Hematopoietic multipotent progenitor cell treated with erythropoietin and hydrocortisone succinate and interleukin-3 and kit ligand, for 15 days (in vitro differentiated cells): ENCODE results near the gene KMT5B.
A peak's percentile ranks its signal among the peaks of the same experiment; 100 is the strongest.

Experiments
- DNase-seq: peaks from one replicate; pipeline ENCODE4 v3.0.0-alpha.2; 2015; ENCODE audit warnings: low spot score

KMT5B gene

DNA sequence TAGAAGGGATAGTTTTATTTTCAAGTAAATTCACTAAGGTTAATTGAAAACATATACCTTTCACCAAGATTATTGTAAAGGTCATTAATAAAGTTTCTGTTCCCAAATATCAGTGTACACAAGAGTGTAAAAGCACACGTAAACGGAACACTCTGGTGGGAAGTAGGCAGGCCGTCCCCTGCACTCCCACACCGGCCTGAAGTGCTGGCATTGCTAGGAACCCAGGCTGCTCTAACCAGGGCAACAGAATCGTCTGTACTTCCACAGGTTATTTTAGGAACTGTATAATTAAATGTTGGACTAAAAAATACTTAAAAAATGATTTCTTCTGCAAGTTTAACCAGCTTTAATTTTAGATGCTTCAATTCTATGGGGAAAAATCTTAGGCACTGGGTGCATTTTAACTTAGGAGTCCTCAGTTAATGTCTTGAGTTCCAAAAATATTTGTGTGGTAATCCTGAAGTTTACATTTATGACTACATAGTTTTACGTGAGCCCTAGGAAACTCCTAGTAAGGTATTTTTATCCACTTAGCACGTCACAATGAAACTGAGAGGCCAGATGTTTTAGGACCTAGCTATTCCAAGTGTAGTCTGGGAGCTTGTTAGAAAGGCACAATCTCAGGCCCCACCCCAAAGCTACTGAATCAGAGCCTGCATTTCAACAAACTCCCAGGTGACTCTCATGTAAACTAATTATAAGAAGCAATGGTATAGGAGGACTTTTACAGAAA, 31.2 kb downstream of the KMT5B start:
- DNase-seq: no peak

- no peak for DNase-seq
Measured at GRCh38 chr11:68179847-68180246, 33.2 kb downstream of the KMT5B start.

DNA sequence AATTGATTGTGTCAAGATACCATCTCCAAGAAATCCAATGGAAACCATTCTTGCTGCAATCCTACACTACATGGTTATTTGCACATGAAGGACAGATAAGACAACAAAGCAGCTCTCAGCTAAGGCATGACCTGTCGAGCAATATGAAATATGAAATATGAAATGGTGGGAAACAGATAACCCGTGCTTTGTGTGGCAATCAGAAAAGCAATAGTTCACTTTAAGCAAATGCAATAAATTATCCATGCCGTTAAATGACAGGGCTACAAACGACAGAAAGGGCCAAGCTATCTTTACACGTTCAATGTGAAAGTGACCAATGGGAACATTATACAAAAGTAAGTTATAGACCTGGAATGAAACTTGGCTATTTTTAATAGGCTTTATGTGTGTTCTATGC, 35.2 kb downstream of the KMT5B start:
- no peak for DNase-seq

DNA sequence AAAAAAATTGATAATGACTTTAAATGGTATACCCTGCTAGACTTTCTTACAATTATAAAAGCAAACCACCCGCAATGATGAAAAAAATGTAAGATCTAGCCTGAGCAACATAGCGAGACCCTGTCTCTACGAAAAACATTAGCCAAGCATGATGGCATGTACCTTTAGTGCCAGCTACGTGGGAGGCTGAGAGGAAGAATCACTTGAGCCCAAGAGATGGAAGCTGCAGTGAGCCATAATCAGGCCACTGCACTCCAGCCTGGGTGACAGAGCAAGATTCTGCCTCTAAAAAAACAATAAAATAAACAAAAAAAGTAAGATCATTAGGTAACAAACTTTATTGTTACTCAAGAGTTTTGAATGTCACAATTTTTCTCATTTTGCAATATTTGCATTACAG, 39.2 kb downstream of the KMT5B start:
- no peak for DNase-seq

- no peak for DNase-seq
Measured at GRCh38 chr11:68169442-68169841, 43.7 kb downstream of the KMT5B start.

- no peak for DNase-seq
Measured at GRCh38 chr11:68168694-68169093, 44.4 kb downstream of the KMT5B start.

- DNase-seq: no peak
Measured at GRCh38 chr11:68167474-68167873, 45.6 kb downstream of the KMT5B start.

GRCh38 chr11:68166969-68167368, 46.1 kb downstream of the KMT5B start:
- DNase-seq: no peak

DNA sequence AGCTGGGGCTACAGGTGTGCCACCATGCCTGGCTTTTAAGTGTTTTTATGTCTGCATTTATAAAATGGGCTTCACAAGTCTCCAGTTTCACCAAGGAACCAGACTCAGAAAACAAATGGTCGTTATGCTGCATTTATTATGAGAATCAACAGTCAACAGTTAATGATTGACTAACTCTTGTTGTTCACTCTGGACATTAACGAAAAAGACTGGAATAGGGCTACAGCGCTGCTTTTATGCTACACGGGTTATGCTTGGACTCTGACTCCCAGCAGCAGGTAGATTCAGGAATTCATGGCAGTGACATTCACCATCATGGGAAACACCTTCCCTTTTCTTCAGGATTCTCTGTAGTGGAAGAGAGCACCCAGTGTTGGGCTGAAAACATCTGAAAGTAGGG, 47.5 kb downstream of the KMT5B start:
- no peak for DNase-seq

DNA sequence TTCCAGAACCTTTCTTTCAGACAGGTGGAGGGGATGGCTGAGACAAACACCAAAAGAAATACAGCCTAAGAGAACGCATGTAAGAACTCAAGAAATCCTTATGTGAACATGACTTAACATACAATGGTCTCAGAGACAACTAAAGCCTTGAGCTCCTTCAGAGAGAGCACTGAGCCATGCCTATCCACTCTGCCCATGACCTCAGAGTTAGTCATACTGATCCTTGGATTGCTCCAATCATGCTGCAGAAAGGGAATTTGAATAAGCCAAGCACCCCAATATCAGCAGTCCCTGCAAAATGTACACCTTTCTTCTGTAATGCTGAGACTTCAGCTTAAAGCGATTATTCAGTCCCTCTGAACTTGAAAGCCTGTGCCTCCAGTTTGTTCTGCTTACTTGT, 48.7 kb downstream of the KMT5B start:
- DNase-seq: no peak

DNA sequence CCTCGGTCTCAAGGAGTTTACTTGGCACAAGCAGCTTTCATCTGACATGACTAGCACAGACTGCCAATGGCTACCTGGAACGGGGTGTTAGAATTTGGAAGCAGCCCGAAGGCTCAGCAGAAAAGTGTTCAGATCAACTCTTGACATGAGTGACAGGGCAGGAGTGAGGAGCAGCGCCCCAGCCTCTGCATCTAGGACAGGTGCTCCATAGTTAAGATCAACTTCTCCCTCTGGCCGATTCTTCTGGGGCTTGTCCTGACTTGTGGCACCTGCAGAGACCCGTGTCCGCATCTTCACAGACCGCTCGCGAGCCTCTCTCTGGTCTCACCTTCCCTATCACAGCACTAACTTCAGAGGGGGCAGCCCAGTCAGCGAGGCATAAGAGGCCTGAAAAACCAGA, 49.4 kb downstream of the KMT5B start:
- DNase-seq: no peak

DNA sequence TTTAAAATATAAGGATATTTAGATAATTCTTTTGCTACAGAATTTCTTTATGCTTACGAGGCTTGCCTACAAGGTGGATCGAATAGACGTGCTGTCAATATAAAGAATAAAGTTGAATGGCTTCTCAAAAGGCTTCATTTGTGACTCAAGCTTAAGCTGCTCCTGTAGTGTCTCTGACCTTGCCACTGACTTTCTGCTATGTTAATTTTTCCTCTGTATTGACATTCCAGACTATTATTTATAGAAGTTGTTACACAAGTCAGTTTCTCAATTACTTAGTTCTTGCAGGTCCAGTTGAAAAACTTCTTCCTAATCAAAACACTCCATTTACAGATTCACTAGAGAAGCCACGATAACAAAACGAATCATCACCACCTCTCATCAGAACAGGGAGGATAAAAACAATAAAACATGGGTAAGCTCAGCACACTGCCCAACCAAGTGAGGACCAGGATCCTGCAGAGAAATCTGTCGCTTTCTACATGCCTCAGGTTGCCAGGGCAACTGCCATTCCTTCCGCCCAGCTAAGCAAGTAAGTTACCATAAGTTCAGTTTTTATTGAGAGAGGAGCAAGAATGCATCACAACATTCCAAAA, 52.9 kb downstream of the KMT5B start:
- DNase-seq: no peak

- DNase-seq: no peak
Measured at GRCh38 chr11:68159665-68160064, 53.4 kb downstream of the KMT5B start.

DNA sequence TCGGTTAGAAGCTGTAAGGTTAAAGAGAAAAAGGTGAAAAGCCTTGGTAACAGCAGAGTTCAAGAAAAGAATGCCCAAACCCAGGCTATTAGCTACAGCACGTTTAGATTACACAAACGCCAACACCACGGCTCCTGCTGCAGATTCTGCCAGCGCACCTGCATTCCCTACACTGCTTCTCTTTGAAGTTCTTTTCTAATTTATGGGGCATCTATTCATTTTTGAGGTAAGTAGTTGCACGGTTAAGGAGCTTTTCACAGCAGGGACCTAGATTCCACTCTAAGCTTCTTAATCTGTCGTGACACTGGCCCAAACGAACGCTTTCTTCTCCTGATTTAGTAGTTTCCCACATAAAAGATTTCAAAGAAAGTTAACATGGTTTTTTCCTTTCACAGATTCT, 53.9 kb downstream of the KMT5B start:
- DNase-seq: no peak

GRCh38 chr11:68158580-68158979, 54.5 kb downstream of the KMT5B start:
- no peak for DNase-seq

GRCh38 chr11:68153742-68154141, 59.4 kb downstream of the KMT5B start:
- no peak for DNase-seq

DNA sequence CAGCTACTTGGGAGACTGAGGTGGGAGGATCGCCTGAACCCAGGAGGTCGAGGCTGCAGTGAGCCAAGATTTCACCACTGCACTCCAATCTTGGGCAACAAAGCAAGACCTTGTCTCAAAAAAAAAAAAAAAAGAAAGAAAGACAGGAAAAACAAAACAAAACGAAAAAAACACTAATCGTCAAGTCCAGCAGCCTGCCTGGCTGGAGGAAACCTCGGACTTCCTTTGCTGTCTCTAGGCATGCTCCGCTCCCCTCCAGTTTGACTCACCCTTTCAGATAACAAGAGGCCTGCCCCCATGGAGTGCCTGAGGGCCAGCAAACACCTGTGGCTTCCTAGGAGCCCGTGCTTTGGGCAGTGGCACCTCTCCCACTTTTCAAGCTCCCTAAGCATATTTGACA, 63.1 kb downstream of the KMT5B start:
- no peak for DNase-seq

GRCh38 chr11:68149417-68149816, 63.7 kb downstream of the KMT5B start:
- no peak for DNase-seq

DNA sequence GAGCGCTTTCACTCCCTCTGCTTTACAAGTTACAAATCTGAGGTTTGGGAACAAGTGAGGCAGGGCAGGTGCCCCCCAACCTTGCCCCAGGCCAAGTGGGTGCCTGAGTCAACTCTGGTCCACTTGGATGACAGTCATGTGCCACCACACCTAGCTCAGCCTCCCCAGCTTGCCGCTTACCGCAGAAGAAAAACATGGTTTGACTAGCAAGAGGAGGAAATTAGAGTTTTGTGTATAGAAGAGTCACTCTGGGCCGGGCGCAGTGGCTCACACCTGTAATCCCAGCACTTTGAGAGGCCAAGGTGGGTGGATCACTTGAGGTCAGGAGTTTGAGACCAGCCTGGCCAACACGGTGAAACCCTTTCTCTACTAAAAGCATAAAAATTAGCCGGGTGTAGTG, 64.2 kb downstream of the KMT5B start:
- no peak for DNase-seq

GRCh38 chr11:68148071-68148805, 64.9 kb downstream of the KMT5B start:
- DNase-seq: no peak

DNA sequence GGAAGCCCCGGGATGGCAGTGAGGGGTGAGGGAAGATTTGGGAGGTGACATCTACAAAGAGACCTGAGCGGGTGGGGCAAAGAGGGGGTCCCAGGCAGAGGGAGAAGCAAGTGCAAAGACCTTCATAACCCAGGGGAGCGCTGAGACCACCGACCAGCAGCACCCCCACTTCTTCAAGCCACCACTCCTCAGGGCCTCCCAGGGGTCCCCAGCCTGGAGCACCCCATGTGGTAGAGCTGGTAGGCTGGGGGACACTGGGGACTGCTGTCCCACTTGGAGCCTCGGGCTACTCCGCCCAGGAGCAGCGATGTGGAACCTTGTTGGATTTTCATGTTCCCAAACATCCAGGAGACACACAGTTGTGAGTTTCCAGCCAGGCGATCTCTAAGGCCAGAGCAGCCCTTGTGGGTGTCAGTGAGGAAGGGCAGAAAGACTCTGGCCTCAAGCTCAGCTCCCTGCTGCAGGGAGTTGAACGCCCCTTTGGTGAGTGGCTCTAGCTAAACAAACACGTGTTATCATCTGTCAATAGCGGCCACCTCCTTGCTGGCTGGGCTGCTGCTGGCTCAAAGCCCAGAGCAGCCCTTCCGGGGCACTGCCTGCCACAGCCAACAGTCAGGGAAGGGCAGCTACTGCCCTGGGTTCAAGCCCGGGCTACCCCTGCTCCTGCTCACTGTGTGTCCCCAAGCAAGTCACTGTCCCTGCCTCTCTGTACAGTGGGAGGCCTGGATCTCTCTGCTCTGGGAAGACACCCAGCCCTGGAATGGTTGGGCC, 66.2 kb downstream of the KMT5B start:
- DNase-seq: peak; percentile 80

- DNase-seq: peak; percentile 54
Measured at GRCh38 chr11:68146010-68146540, 67.0 kb downstream of the KMT5B start.
